T-cell (primary cell): ENCODE measurements around the gene RASL12. TPM values are rescaled to one million over a fixed set of nuclear protein-coding genes. Genes with fewer than 3 reads are reported as not detected.
"Not testable (repeated sequence)": the region's sequence is repeated elsewhere in the genome, so short reads cannot be mapped to it uniquely, and the experiment has no call there.

Source experiments
- ATAC-seq, 4 experiments: fragments of 200-7000 bp in 3 of 4; fragments of 150-1000 bp in 1 of 4; cut with Tn5 transposase; replicated peaks in 1 of 4; 1 replicate in 3 of 4; 2 replicates in 1 of 4; pipeline ENCODE4 v1.10.0; 2021; ENCODE audit warnings: moderate library complexity in 3 of 4, mild to moderate bottlenecking in 2 of 4, moderate number of reproducible peaks in 1 of 4
- CTCF ChIA-PET, 2 donors: fragments of 300-600 bp; sonication (Branson Sonifier 250); formaldehyde crosslinking; loops; one replicate each; lab custom pipeline; 2022; ENCODE audit warnings: antibody characterized with exemption in 2 of 2; lab: Charles Lee
- POLR2A ChIA-PET, 2 donors: fragments of 300-600 bp; sonication (Branson Sonifier 250); formaldehyde crosslinking; loops; one replicate each; lab custom pipeline; 2022; ENCODE audit warnings: antibody characterized with exemption in 2 of 2; lab: Charles Lee
- DNase-seq, 35 experiments: peaks; one replicate each; pipeline versions ENCODE4 v3.0.0 to v3.0.0-alpha.2; 2013 to 2023
- H3K27ac ChIP-seq: one replicate; pipeline ENCODE4 v1.5.1; 2013; ENCODE audit warnings: low read length
- H3K27me3 ChIP-seq, 2 experiments: replicated peaks in 1 of 2; 1 replicate in 1 of 2; 2 replicates in 1 of 2; pipeline versions ENCODE4 v1.6.1 to v1.7.0; 2013; ENCODE audit warnings: low read length in 1 of 2, mixed read lengths in 1 of 2; ENCODE audit not compliant: control insufficient read depth in 2 of 2, insufficient read depth in 2 of 2; ENCODE audit errors: extremely low read depth in 1 of 2
- H3K36me3 ChIP-seq, 2 donors: 1 replicate in 1 of 2; 2 replicates in 1 of 2; pipeline versions ENCODE4 v1.6.1 to v1.7.0; 2013; ENCODE audit warnings: low read length in 1 of 2; ENCODE audit not compliant: control insufficient read depth in 2 of 2, insufficient read depth in 1 of 2; ENCODE audit errors: extremely low read depth in 1 of 2
- H3K4me1 ChIP-seq, 2 experiments: 1 replicate in 1 of 2; 2 replicates in 1 of 2; pipeline versions ENCODE4 v1.6.1 to v1.7.0; 2013; ENCODE audit warnings: low read length in 2 of 2, mixed read lengths in 1 of 2; ENCODE audit not compliant: insufficient read depth in 2 of 2, control insufficient read depth in 1 of 2; ENCODE audit errors: extremely low read depth in 1 of 2
- H3K4me3 ChIP-seq, 2 donors: 1 replicate in 1 of 2; 2 replicates in 1 of 2; pipeline versions ENCODE4 v1.5.1 to v1.7.0; 2013; ENCODE audit warnings: mild to moderate bottlenecking in 2 of 2, low read length in 1 of 2, moderate library complexity in 1 of 2; ENCODE audit not compliant: control insufficient read depth in 1 of 2; ENCODE audit errors: extremely low read depth in 1 of 2
- H3K9me3 ChIP-seq: 2 replicates; pipeline ENCODE4 v1.7.0; 2013
- H3K27ac Mint-ChIP-seq, 2 donors: one replicate each; pipeline ENCODE4 v1.8.0; 2020 to 2021; ENCODE audit warnings: mild to moderate bottlenecking in 2 of 2, mixed read lengths in 2 of 2
- H3K27me3 Mint-ChIP-seq, 2 donors: one replicate each; pipeline ENCODE4 v1.8.0; 2021 to 2022; ENCODE audit warnings: mixed read lengths in 2 of 2
- H3K36me3 Mint-ChIP-seq: one replicate; pipeline ENCODE4 v1.8.0; 2021; ENCODE audit warnings: mixed read lengths
- H3K4me1 Mint-ChIP-seq, 3 donors: one replicate each; pipeline ENCODE4 v1.8.0; 2020 to 2022; ENCODE audit warnings: mixed read lengths in 3 of 3, mild to moderate bottlenecking in 1 of 3
- H3K4me3 Mint-ChIP-seq, 3 donors: one replicate each; pipeline ENCODE4 v1.8.0; 2020 to 2022; ENCODE audit warnings: mild to moderate bottlenecking in 3 of 3, mixed read lengths in 3 of 3, moderate library complexity in 3 of 3
- H3K9me3 Mint-ChIP-seq, 3 donors: one replicate each; pipeline ENCODE4 v1.8.0; 2020 to 2022; ENCODE audit warnings: mixed read lengths in 3 of 3
- WGBS: methylation state at CpG from one replicate; pipeline ENCODE4 v1.1.5; 2013; ENCODE audit warnings: missing lambda C conversion rate; ENCODE audit not compliant: insufficient coverage; 5-methylcytosine and 5-hydroxymethylcytosine counted together
- total RNA-seq, 35 experiments: library from RNA in 6 of 35; stranded (reverse) in 6 of 35; fragments of 120-200 nt in 1 of 35; gene quantifications; one replicate each; pipeline versions ENCODE4 v1.2.1 to v1.2.4 and lab custom pipeline; 2013 to 2026

The RASL12 gene
- total RNA-seq, 5 donors from 2014 or later (not counting 1 experiment from before 2014, with no cell fraction given): 0.09 to 0.18 TPM; not detected in 3

- POLR2A ChIA-PET: no interaction called here
- H3K36me3 Mint-ChIP-seq: no peaks in the 10 kb centered on the region
- Histone ChIP-seq H3K27ac (no peak within 1 kb of the TSS), H3K36me3 (no peaks in the 10 kb centered on the region), H3K4me1 (peaks cover 2 to 9% of the 10 kb centered on the region in 2 experiments), H3K4me3 (no peak within 1 kb of the TSS), H3K27me3 (peaks cover 0 to 13% of the 10 kb centered on the region in 2 experiments), H3K9me3 (no peaks in the 10 kb centered on the region)
- CTCF ChIA-PET: interaction anchor here in 1 of 2 donors (0.5 kb wide), 1 partner anchor 325 kb away, joined by 5 read pairs; no protein-coding TSS in a partner anchor
- H3K4me3 Mint-ChIP-seq: no peak within 1 kb of the TSS
- WGBS: 86% methylated on average over 4 of the region's 7 CpGs
- ATAC-seq (no peak), DNase-seq (no peak)
- H3K4me1 Mint-ChIP-seq: peaks cover 9 to 10% (median 10%) of the 10 kb centered on the region in 3 donors
- H3K27me3 Mint-ChIP-seq: peaks cover 3% of the 10 kb centered on the region in 2 donors
- no peak within 1 kb of the TSS for H3K27ac Mint-ChIP-seq
- H3K9me3 Mint-ChIP-seq: no peaks in the 10 kb centered on the region
Observed at GRCh38 chr15:65044724-65045481, 22.9 kb downstream of the RASL12 start, which contains the start of gene SLC51B. TSS of gene SLC51B (plus strand) at chr15:65045387. CDS start at chr15:65050005, 4,618 bp downstream.

- ATAC-seq, H3K36me3 ChIP-seq, H3K36me3 Mint-ChIP-seq, POLR2A ChIA-PET, H3K9me3 ChIP-seq, H3K4me1 ChIP-seq, H3K4me3 ChIP-seq, H3K27me3 ChIP-seq, H3K27ac ChIP-seq, CTCF ChIA-PET, H3K9me3 Mint-ChIP-seq, H3K27ac Mint-ChIP-seq, DNase-seq, H3K4me3 Mint-ChIP-seq, H3K27me3 Mint-ChIP-seq, H3K4me1 Mint-ChIP-seq: not testable (repeated sequence)
- no CpG with 5 or more reads among the region's 5 CpGs for WGBS
Observed at GRCh38 chr15:65044218-65044617, 23.6 kb downstream of the RASL12 start.

DNA sequence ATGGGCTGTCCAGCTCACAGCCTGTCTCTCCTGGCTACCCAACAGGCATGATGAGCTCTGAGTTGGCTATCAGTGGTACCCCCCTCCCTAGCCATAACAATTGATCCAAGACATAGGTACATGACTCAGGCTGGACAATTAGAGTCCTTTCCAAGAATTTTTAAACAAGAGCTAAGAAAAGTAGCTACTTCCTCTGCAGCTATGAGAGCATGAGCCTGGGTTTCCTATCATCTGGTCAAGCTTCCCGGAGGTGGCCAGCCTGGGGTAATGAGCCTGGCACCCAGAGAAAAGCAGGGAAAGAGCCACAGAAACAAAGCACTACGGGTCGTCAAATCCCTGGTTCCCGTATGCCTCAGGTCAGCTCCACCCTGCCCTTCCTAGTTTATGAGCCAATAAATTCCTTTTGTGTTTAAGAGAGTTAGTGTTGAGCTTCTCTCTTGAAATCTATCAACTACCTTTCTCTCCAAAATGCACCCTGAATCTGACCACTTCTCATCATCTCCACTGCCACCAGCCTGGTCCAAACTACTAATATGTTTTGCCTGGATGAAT is 24.9 kb downstream of the RASL12 start:
- WGBS: 100% methylated on average over 1 of the region's 4 CpGs
- no peaks in the 10 kb centered on the region for H3K9me3 Mint-ChIP-seq
- DNase-seq: no peak
- Histone ChIP-seq H3K4me3 (no peak overlapping the region), H3K4me1 (no peaks in the 10 kb centered on the region), H3K27me3 (peaks cover 0 to 12% of the 10 kb centered on the region in 2 experiments), H3K27ac (no peak overlapping the region), H3K9me3 (no peaks in the 10 kb centered on the region), H3K36me3 (no peaks in the 10 kb centered on the region)
- no peak overlapping the region for H3K4me3 Mint-ChIP-seq
- peaks cover 3% of the 10 kb centered on the region in 2 donors for H3K27me3 Mint-ChIP-seq
- CTCF ChIA-PET: no interaction called here
- H3K36me3 Mint-ChIP-seq: no peaks in the 10 kb centered on the region
- no peak for ATAC-seq
- POLR2A ChIA-PET: no interaction called here
- no peak overlapping the region for H3K27ac Mint-ChIP-seq
- no peaks in the 10 kb centered on the region for H3K4me1 Mint-ChIP-seq

GRCh38 chr15:65041787-65042186 is 26.0 kb downstream of the RASL12 start:
- Histone ChIP-seq H3K4me1 (no peaks in the 10 kb centered on the region), H3K4me3 (no peak overlapping the region), H3K27me3 (peaks cover 0 to 12% of the 10 kb centered on the region in 2 experiments), H3K9me3 (no peaks in the 10 kb centered on the region), H3K27ac (no peak overlapping the region), H3K36me3 (no peaks in the 10 kb centered on the region)
- no peaks in the 10 kb centered on the region for H3K4me1 Mint-ChIP-seq
- WGBS: no CpG with 5 or more reads among the region's 2 CpGs
- ATAC-seq (no peak), DNase-seq (no peak)
- H3K4me3 Mint-ChIP-seq: no peak overlapping the region
- ChIA-PET POLR2A (no interaction called here), CTCF (interaction anchor here in 1 of 2 donors (0.5 kb wide), 1 partner anchor 30 kb away, joined by 4 read pairs; no protein-coding TSS in a partner anchor)
- H3K36me3 Mint-ChIP-seq: no peaks in the 10 kb centered on the region
- no peaks in the 10 kb centered on the region for H3K9me3 Mint-ChIP-seq
- H3K27ac Mint-ChIP-seq: no peak overlapping the region
- H3K27me3 Mint-ChIP-seq: peaks cover 3% of the 10 kb centered on the region in 2 donors

DNA sequence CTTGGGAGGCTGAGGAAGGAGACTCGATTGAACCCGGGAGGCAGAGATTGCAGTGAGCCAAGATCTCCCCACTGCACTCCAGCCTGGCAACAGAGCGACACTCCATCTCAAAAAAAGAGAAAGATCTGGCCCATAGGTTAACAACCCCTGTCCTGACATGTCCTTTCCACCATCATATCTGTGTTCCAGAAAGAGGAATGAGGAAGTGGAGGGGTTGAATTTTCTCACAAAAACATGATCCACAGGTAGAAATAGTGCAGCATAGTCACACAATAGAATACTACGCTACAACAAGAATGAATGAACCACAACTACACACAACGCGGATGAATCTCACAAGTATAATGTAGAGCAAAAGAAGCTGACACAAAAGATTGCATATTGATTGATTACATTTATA is 27.3 kb downstream of the RASL12 start:
- H3K4me1 Mint-ChIP-seq: no peaks in the 10 kb centered on the region
- DNase-seq (no peak), ATAC-seq (no peak)
- no peaks in the 10 kb centered on the region for H3K9me3 Mint-ChIP-seq
- H3K4me3 ChIP-seq: no peak overlapping the region
- no peak overlapping the region for H3K27ac Mint-ChIP-seq
- WGBS: 80% methylated on average over 2 of the region's 6 CpGs
- H3K27ac ChIP-seq: no peak overlapping the region
- no peak overlapping the region for H3K4me3 Mint-ChIP-seq
- H3K27me3 Mint-ChIP-seq: peaks cover 2 to 3% of the 10 kb centered on the region in 2 donors
- CTCF ChIA-PET: interaction anchor here in 1 of 2 donors (0.6 kb wide), 1 partner anchor 22 kb away, joined by 3 read pairs; no protein-coding TSS in a partner anchor
- POLR2A ChIA-PET: no interaction called here
- no peaks in the 10 kb centered on the region for H3K36me3 Mint-ChIP-seq
- peaks cover 0 to 8% of the 10 kb centered on the region in 2 experiments for H3K27me3 ChIP-seq
- H3K36me3 ChIP-seq: no peaks in the 10 kb centered on the region
- no peaks in the 10 kb centered on the region for H3K4me1 ChIP-seq
- H3K9me3 ChIP-seq: no peaks in the 10 kb centered on the region

DNA sequence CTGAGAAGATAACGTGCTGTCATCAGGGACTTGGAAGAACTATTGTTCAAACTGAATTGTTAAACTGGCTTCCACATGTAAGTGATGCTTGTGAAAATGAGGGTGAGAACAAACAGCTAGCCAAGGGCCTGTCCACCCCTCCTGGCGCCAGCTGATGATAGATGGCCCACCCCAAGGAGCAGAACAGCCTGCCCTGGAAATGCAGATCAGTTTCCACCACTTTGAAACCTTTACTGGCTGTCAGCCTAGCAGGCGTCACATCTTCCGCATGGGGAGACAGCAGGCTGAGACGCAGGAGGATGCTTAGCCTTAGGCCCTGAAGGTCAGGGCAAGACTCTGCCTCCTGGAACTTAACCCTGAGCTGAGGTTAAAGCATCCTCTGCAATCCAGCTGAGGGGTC is 29.0 kb downstream of the RASL12 start:
- peaks cover 0 to 3% of the 10 kb centered on the region in 2 donors for H3K27me3 Mint-ChIP-seq
- Histone ChIP-seq H3K36me3 (no peaks in the 10 kb centered on the region), H3K4me3 (no peak overlapping the region), H3K9me3 (no peaks in the 10 kb centered on the region), H3K27me3 (peaks cover 0 to 5% of the 10 kb centered on the region in 2 experiments), H3K4me1 (no peaks in the 10 kb centered on the region), H3K27ac (no peak overlapping the region)
- H3K4me1 Mint-ChIP-seq: peaks cover under 1 to 2% (median 1%) of the 10 kb centered on the region in 3 donors
- POLR2A ChIA-PET: no interaction called here
- DNase-seq: no peak
- no peak for ATAC-seq
- 67% methylated on average over 5 of the region's 5 CpGs for WGBS
- no peak overlapping the region for H3K4me3 Mint-ChIP-seq
- no peak overlapping the region for H3K27ac Mint-ChIP-seq
- CTCF ChIA-PET: no interaction called here
- H3K9me3 Mint-ChIP-seq: no peaks in the 10 kb centered on the region
- H3K36me3 Mint-ChIP-seq: no peaks in the 10 kb centered on the region
